ENCODE measurements around the gene NECAB3.

DNA sequence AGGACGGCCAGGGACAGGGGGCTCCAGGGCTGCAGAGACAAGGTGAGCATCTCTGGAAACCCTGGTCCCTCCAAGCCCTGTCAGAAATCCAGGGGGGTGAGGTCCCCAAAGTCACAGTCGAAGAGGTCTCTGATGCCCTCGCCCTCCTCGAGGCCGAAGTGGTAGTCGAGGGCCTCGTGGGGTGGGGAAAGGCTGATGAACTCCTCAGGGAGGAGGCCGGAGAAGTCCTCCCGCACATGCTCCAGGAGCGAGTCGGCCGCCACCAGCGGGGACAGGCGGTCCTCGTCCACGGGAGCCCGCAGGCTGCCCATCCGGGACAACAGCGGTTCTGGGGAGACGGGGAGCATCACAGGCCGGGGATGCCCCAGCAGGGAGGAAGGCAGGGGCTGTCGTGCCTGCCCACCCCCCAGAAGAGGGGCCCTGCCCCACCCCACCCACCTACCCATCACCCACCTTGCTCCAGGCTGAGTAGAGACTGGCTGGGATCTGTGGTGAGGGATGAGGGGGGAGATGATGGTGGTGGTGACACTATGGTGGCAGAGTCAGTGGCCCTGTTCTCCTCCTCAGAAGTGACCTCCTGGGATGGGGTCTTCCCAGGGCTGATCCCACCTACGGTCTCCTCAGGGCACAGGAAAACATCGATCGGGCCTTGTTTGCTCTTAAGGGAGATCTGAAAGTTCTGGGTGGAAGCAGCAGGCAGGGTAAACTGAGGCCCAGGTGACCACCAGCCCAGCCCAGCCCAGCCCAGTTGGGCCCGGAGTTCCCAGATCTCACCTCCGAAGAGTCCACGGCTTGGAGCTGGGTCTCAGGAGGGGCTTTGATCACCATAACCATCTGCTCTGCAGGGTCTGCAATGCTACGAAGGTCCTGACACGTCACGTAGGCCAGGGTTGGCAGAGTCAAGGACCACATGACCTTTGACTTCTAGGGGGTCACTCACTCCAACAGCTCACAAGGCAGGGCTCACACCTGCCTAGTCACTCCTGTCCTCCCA lies 2.7 kb upstream of the NECAB3 start:
- TF ChIP-seq ARNT (IDR thresholded peaks at IDR 0.05), result no peak
- TF ChIP-seq ZNF724P (CRISPR knock-in tag; IDR thresholded peaks at IDR 0.05; ENCODE audit: borderline replicate concordance), result no peak
- TF ChIP-seq, protein P1, sequence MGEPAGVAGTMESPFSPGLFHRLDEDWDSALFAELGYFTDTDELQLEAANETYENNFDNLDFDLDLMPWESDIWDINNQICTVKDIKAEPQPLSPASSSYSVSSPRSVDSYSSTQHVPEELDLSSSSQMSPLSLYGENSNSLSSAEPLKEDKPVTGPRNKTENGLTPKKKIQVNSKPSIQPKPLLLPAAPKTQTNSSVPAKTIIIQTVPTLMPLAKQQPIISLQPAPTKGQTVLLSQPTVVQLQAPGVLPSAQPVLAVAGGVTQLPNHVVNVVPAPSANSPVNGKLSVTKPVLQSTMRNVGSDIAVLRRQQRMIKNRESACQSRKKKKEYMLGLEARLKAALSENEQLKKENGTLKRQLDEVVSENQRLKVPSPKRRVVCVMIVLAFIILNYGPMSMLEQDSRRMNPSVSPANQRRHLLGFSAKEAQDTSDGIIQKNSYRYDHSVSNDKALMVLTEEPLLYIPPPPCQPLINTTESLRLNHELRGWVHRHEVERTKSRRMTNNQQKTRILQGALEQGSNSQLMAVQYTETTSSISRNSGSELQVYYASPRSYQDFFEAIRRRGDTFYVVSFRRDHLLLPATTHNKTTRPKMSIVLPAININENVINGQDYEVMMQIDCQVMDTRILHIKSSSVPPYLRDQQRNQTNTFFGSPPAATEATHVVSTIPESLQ (CRISPR knock-in tag; conservative IDR thresholded peaks at IDR 0.05), result no peak
- TF ChIP-seq U2AF2 (IDR thresholded peaks at IDR 0.05; ENCODE audit: low read depth, low read length), result no peak
- no peak for TF ChIP-seq ZNF260 (CRISPR knock-in tag; IDR thresholded peaks at IDR 0.05; ENCODE audit: borderline replicate concordance, low read depth)
- 0 out of 4 replicates have a peak, but pooled peaks of 1 of the 2 experiments have one; percentile 17 for TF ChIP-seq POLR2A (IDR thresholded peaks at IDR 0.05; ENCODE audit: insufficient read depth in 1 of 2, low read depth in 2 of 2, low read length in 2 of 2)
- no peak for TF ChIP-seq MTF1 (CRISPR knock-in tag; IDR thresholded peaks at IDR 0.05)
- TF ChIP-seq FOXK2 (IDR thresholded peaks at IDR 0.05), result no peak
- TF ChIP-seq ZNF142 (CRISPR knock-in tag; IDR thresholded peaks at IDR 0.05), result no peak
- TF ChIP-seq U2AF1 (optimal IDR thresholded peaks at IDR 0.05; ENCODE audit: low read depth, low read length), result no peak
- TF ChIP-seq ZNF274 (CRISPR knock-in tag; IDR thresholded peaks at IDR 0.05), result no peak
